GM19438 (cell line): ENCODE data around the gene DHRS9.
"Not testable (repeated sequence)": the region's sequence is repeated elsewhere in the genome, so short reads cannot be mapped to it uniquely, and the experiment has no call there.

ENCODE experiments used
- ATAC-seq: cut with Tn5 transposase; IDR thresholded peaks from one replicate; pipeline ENCODE4 v1.9.1; 2021; ENCODE audit warnings: low read depth; ENCODE audit not compliant: unreplicated experiment

DHRS9 gene

DNA sequence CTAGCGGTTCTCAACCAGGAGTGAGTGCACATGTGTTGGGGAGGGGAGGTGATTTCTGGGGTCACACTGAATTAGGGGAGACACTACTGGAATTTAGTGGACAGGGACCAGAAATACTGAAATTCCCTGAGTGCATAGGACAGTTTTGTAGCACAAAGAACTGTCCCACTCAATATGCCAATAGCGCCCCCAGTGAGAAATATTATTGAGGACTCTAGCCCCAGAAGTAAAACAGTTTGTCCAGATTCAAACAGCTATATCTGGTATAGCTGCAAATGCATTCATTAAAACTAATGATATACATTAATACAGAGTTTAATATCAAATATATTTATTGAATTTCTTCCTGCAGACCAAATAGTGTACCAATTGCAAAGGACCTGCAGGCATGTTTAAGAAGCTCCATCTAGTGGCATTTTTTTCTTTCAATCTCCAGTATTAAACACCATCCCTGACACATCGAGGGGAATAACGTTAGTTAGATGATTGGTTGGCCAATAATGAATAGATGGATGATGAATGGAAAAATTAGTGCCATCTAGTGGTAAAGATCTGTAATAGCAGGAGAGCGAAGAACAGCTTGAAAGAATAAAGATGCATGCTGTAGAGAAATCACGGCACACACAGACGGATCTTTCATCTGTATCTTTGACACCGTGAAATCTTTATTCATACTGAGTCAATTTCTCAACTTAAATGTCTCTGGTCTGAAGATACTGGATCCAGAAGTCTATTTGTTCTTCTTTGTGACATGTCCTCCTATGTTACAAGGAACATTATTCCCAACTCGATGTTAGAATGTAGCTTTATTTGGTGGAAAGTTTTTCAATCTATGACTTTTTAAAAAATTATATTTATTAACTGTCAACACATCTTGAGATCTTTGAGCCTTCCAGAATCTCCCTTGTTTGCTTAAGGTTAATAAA, 62.5 kb downstream of the DHRS9 start:
- ATAC-seq: peak; percentile 77

DNA sequence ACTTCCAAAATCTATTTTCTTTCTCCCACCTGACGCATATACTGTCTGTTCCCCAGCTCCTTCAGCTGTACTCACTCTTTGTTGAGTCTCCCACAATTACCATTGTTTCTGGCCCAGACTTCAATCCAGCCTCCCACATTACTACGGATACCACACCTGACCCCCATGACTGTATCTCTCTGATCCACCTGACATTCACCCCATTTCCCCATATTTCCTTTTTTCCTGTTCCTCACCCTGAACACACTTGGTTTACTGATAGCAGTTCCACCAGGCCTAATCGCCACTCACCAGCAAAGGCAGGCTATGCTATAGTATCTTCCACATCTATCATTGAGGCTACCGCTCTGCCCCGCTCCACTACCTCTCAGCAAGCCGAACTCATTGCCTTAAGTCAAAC, 64.9 kb downstream of the DHRS9 start:
- ATAC-seq: not testable (repeated sequence)

DNA sequence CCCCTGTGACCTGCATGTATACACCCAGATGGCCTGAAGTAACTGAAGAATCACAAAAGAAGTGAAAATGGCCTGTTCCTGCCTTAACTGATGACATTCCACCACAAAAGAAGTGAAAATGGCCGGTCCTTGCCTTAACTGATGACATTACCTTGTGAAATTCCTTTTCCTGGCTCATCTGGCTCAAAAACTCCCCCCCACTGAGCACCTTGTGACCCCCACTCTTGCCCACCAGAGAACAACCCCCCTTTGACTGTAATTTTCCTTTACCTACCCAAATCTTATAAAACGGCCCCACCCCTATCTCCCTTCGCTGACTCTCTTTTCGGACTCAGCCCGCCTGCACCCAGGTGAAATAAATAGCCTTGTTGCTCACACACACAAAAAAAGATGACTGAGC, 67.1 kb downstream of the DHRS9 start:
- ATAC-seq: not testable (repeated sequence)

DNA sequence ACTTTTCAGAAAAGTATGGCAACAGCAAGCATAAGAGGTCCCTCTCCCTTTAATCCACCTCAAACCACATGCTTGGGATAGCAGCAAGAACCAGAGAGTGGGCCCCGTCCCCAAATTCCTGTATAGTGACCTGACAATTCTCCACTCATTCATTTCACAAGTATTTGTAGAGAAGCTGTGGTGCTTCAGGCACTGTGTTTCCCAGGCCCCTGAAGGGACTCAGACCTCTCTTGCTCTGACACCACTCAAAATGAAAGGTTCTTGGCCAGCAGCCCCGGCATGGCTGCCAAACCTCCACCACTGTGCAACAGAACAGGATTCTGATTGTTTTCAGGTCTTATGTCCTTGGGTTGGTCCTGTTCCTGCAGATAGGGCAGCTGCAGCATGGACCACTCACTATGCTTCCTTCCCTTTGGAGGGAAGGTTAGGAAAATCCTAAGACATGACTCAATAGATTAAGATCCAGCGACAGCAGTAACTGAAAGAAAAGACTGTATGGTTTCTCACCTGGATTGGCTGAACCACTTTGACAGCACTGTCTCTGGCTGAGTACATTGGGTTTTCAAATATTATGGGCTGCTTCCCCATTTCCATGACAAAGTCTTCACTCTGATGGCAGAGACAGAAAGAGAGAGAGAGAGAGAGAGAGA, 67.6 kb downstream of the DHRS9 start:
- ATAC-seq: no peak

DNA sequence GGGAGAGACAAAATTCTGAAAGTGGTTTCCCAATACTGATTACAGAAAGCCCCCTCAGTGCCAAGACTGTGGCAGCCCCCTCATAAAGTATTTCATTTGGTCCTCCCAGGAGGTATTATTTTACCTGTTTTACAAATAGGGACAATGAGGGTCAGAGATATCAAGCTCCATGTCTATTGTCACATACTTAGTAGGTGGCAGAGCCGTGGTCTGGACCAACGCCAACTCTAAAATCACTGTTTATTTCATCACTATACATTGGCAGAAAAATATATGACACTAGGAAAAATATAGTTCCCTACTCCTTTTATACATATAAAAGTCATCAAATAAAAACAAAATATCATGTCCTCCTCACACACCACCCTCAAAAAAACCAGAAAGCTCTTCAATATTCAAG, 68.6 kb downstream of the DHRS9 start:
- ATAC-seq: no peak

DNA sequence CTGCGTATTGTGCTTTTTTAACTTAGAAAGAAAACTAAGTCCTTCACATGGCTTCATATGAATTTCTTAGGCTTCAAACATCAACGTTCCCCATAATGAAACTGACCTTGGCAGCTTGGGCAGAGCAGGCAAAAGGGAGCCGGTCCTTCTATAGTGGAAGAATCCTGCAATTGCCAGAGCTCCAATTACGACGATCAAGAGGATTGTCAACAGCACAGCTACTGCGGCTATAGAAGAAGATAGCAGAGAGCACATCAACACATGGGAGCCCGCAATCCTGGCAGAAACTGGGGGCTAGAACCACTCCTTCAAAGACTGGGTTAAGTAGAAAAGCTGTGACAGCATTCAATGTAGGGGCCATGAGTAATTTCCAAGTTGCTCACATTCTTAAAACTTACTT, 69.8 kb downstream of the DHRS9 start:
- no peak for ATAC-seq

DNA sequence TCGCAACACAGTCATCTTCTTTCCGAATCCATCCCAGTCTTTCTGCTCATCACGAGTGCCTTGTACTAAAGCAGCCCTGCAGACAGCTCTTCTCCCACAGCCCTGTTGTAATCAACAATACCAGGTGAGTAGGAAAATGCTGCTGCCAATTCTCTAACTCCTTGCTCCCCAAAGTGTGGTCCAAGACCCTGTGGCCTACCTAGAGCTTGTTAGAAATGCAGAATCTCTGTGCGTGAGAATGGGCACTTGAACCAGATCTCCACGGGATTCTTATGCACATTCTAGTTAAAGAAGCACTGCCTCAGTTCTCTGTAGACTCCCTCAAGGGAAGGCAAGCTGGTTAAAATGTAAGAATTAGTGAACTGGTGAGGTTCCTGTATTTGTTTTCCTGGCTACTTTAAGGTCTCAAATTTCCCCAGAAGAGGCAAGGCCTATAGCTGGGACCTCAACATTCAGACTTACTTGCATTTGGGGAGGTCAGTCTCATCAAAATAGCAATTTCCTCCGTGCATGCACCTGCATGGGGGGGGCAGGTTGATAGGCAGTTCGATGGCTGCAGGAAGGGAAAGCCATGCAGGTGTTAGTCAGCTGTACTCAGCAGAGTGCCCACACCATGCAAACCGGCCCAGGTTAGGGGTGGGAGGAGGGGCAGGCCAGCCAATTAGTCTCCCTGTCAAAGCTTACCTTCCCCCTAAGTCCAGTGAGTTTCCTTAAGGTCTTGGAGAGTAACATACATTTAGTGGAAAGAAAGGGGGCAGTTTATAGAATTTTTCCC, 70.8 kb downstream of the DHRS9 start:
- no peak for ATAC-seq

DNA sequence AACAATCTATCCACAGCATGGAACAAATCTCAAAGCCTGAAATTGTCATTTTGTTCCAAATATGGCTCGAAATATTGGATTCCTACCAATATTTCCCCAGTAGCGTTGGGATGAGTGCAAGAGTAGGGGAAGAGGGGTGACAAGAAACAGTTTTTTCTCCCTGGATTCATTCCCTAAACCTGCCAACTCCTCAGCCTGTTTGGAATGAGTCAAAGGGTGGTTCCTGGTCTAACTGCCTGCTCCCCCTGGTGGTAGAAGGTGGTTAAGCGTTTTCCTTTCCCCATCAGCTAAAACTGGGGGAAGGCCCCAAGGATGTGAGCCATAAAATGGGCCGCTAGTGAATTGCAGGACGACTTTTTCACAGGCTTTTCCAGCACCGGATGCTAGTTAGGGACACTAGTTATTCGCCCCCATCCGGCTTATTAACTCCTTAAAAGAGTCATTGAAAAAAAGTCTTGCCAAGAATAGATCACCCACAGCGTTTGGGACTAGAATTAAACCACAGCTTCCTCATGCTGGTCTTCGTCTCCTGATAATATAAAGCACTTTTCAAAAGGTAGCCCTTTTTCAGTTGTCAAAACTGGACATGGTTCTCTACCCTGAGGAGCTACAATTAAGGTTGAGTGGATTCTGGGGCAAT, 72.5 kb downstream of the DHRS9 start:
- no peak for ATAC-seq

DNA sequence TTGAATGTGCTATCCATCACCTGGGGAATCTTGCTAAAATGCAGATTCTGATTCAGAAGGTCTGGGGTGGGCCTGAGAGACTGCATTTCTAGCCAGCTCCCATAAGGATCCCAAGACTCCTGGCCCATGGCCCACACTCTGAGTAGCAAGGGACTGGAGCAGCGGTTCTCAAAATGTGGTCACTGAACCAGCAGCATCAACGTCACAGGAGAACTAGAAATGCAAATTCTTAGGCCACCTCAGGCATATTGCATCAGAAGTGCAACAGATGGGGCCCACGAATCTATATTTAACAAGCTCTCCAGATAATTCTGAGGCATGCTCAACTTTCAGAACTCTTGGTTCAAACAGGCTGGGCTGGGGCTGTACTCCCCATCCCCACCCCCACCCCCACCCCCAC, 74.6 kb downstream of the DHRS9 start:
- no peak for ATAC-seq
